AG10803 (cell line): ENCODE data around the gene PTGER2.
A peak's percentile ranks its signal among the peaks of the same experiment; 100 is the strongest.

Experiments used
- DNase-seq: peaks from one replicate; pipeline ENCODE4 v3.0.0; 2010; ENCODE audit warnings: low read depth
- H3K4me3 ChIP-seq: 2 replicates; pipeline ENCODE4 v1.5.1; 2011; ENCODE audit warnings: mild to moderate bottlenecking, low read length, control low read depth
- CTCF ChIP-seq: conservative IDR thresholded peaks from 2 replicates; pipeline ENCODE4 v1.5.1; 2011; ENCODE audit warnings: mild to moderate bottlenecking, low read length, control low read depth, inconsistent platforms

The PTGER2 gene

GRCh38 chr14:52355526-52355925 lies 41.4 kb downstream of the PTGER2 start:
- TF ChIP-seq CTCF = no peak

GRCh38 chr14:52356025-52356424 lies 41.9 kb downstream of the PTGER2 start:
- no peak for TF ChIP-seq CTCF
- H3K4me3 ChIP-seq = no peak overlapping the region
- DNase-seq = no peak

More at GRCh38 chr14:52355526-52355925, 41.4 kb downstream of the PTGER2 start:
- DNase-seq = no peak
- no peak overlapping the region for H3K4me3 ChIP-seq

GRCh38 chr14:52360831-52361230 lies 46.7 kb downstream of the PTGER2 start:
- H3K4me3 ChIP-seq = no peak overlapping the region
- DNase-seq = peak; percentile 26
- no peak for TF ChIP-seq CTCF

GRCh38 chr14:52363041-52363704 lies 49.1 kb downstream of the PTGER2 start:
- no peak for TF ChIP-seq CTCF
- H3K4me3 ChIP-seq = no peak overlapping the region
- peak; percentile 40 for DNase-seq

- DNase-seq = peak; percentile 86
- no peak overlapping the region for H3K4me3 ChIP-seq
- no peak for TF ChIP-seq CTCF
Observed at GRCh38 chr14:52363961-52364360, 49.8 kb downstream of the PTGER2 start.

- DNase-seq = peak; percentile 94
- no peak for TF ChIP-seq CTCF
- H3K4me3 ChIP-seq = no peak overlapping the region
Observed at GRCh38 chr14:52365071-52365470, 51.0 kb downstream of the PTGER2 start.

GRCh38 chr14:52366796-52367315 lies 52.7 kb downstream of the PTGER2 start:
- peak; percentile 16 for DNase-seq
- no peak for TF ChIP-seq CTCF
- H3K4me3 ChIP-seq = no peak overlapping the region
